AG09319 (cell line): ENCODE results near the gene CACNA1I.

Experiments
- DNase-seq: peaks from one replicate; pipeline ENCODE4 v3.0.0-alpha.2; 2010; ENCODE audit warnings: low read depth; ENCODE audit errors: extremely low read depth
- CTCF ChIP-seq: IDR thresholded peaks from 2 replicates; pipeline ENCODE4 v1.5.1; 2011; ENCODE audit warnings: low read depth, mild to moderate bottlenecking, inconsistent platforms, low read length, moderate library complexity

The CACNA1I gene

GRCh38 chr22:39532215-39533073 lies 38.1 kb upstream of the CACNA1I start, which contains the start of gene RPS19BP1:
Gene RPS19BP1 (minus strand): TSS chr22:39532748. CDS start chr22:39532738, 10 bp downstream.
- peak; percentile 98 for DNase-seq
- no peak for TF ChIP-seq CTCF

GRCh38 chr22:39534092-39534506 lies 36.5 kb upstream of the CACNA1I start:
- DNase-seq = no peak
- TF ChIP-seq CTCF = peak; percentile 1

GRCh38 chr22:39534591-39535356 lies 35.8 kb upstream of the CACNA1I start:
- no peak for DNase-seq

GRCh38 chr22:39535357-39535725 lies 35.2 kb upstream of the CACNA1I start:
- TF ChIP-seq CTCF = no peak
- DNase-seq = no peak

More at GRCh38 chr22:39534591-39535356, 35.8 kb upstream of the CACNA1I start:
- peak; percentile 80 for TF ChIP-seq CTCF

GRCh38 chr22:39535831-39536449 lies 34.6 kb upstream of the CACNA1I start:
- no peak for DNase-seq
- no peak for TF ChIP-seq CTCF

- DNase-seq = no peak
- TF ChIP-seq CTCF = no peak
These were observed 33.8 kb upstream of the CACNA1I start for GRCh38 chr22:39536711-39537110.
